ENCODE measurements around the gene GJD4.

GJD4 gene

GRCh38 chr10:35563261-35563891 is 41.8 kb upstream of the GJD4 start:
- in situ Hi-C loops (cut with HindIII; ENCODE audit: low sequenced_read_pairs): no loop called here
- TF ChIP-seq CTCF (IDR thresholded peaks at IDR 0.05; ENCODE audit: low read depth, low read length): peak; percentile 100
- no peak overlapping the region for H3K4me3 ChIP-seq (ENCODE audit: low read depth, low read length)
- peak; percentile 75 for DNase-seq (ENCODE audit: low read depth, low spot score)

DNA sequence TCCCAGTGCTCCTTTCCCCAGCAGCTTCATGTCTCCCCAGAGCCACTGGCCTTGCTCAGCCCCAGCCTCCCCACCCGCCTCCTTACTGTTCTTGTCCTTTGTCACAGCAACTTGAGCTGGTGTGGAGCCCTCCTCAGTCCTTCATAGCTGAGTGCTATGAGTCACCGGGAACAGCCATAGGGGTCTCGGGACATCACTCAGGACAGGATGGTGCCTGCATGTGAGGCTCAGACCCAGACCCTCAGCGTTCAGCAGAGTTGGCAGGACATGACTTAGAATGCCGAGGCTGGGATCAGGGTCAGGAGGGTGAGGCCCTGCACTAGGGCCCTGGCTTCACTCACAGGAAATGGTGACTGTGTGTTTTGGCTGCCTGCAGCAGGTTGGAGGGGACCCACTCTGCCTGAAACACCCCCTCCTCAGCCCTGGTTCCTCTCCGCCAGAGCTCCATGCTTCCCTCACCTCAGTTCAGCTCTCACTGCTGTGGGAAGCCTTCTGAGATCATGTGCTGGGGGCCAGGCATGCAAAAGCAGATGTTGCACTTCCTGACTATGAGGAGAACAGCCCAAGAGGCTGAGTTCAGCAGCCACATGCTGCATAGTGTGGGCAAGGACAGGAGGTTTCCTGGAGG is 40.7 kb upstream of the GJD4 start:
- in situ Hi-C loops (cut with HindIII; ENCODE audit: low sequenced_read_pairs): no loop called here
- no peak overlapping the region for H3K4me3 ChIP-seq (ENCODE audit: low read depth, low read length)
- TF ChIP-seq CTCF (IDR thresholded peaks at IDR 0.05; ENCODE audit: low read depth, low read length): no peak
- DNase-seq (ENCODE audit: low read depth, low spot score): peak; percentile 47

DNA sequence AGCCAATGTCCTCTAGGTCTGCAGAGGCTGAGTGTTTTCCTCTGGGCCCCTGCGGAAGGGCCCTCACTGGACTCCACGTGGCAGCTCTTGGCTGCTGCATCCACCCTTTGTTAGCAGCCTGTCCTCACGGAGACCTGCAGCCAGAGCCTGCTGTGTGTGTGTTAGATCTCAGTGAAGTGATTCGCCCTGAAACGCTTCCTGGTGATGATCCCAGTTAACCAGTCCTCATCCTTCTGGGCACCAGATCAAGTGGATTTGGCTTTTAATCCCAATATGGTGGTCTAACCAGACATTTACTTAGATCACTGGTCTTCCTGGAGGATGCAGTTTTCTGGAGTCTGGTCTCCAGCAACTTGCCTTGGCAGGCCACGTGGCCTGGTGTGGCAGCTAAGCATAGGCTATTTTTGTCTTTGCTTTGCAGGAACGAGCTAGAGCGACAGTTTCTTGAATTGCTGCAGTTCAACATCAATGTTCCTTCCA is 39.5 kb upstream of the GJD4 start:
- no peak for TF ChIP-seq CTCF (IDR thresholded peaks at IDR 0.05; ENCODE audit: low read depth, low read length)
- peak; percentile 64 for DNase-seq (ENCODE audit: low read depth, low spot score)
- H3K4me3 ChIP-seq (ENCODE audit: low read depth, low read length): no peak overlapping the region
- in situ Hi-C loops (cut with HindIII; ENCODE audit: low sequenced_read_pairs): no loop called here

DNA sequence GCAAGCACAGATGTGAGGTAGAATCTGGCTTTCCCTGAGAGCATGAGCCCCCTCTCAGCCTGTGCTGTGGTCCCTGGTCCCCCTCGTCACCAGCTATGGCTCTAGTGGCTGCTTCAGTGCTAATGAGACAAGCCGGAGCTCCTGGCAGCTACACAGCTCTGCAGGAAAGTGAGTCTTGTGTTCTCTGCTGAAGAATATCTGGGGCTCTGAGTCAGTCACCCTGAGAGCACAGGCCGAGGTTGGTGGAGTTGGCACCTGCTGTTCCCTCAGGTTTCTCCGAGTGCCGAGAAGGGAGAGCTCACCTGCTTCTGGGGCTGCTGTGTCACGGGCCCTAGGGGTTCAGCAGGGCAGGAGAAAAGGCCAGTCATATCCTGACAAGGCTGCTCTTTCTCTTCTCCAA is 37.2 kb upstream of the GJD4 start:
- H3K4me3 ChIP-seq (ENCODE audit: low read depth, low read length): no peak overlapping the region
- in situ Hi-C loops (cut with HindIII; ENCODE audit: low sequenced_read_pairs): no loop called here
- TF ChIP-seq CTCF (IDR thresholded peaks at IDR 0.05; ENCODE audit: low read depth, low read length): no peak
- DNase-seq (ENCODE audit: low read depth, low spot score): no peak

- in situ Hi-C loops (cut with HindIII; ENCODE audit: low sequenced_read_pairs): no loop called here
- DNase-seq (ENCODE audit: low read depth, low spot score): no peak
- no peak overlapping the region for H3K4me3 ChIP-seq (ENCODE audit: low read depth, low read length)
- TF ChIP-seq CTCF (IDR thresholded peaks at IDR 0.05; ENCODE audit: low read depth, low read length): no peak
Measured at GRCh38 chr10:35568483-35569015, 36.6 kb upstream of the GJD4 start.

DNA sequence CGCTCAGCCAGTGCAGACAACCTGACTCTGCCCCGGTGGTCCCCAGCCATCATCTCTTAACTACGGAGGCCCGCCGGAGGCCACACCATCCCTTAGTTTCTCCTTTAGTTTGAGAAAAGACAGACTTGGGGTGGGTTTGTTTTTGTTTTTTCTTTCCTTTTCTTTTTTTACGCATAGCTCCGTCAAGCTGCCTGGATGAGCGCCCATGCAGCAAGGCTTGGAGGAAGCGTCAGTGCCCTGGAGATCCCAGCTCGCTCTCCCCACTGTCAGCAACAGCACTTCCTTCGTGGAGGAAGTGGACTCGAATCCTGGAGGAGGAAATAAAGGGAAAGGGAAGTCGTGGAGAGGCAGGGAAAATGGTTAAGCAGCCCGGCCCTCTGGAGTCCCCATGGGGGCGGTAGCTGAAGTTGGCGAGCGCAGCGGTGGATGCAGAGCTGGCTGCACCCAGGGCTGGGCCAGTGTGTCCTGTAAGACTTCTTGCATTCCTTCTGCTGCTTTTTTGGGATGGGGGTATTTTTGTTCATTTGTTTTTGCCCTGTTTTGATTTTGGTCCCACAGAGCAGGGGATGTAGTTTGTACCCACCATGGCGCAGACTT is 35.9 kb upstream of the GJD4 start:
- TF ChIP-seq CTCF (IDR thresholded peaks at IDR 0.05; ENCODE audit: low read depth, low read length): no peak
- in situ Hi-C loops (cut with HindIII; ENCODE audit: low sequenced_read_pairs): no loop called here
- no peak for DNase-seq (ENCODE audit: low read depth, low spot score)
- no peak overlapping the region for H3K4me3 ChIP-seq (ENCODE audit: low read depth, low read length)
